T-helper 22 cell (primary cell): Measurements from ENCODE around the gene SARS2.
"Not testable (repeated sequence)": the region's sequence is repeated elsewhere in the genome, so short reads cannot be mapped to it uniquely, and the experiment has no call there.

ENCODE experiments used
- DNase-seq: peaks from one replicate; pipeline ENCODE4 v3.0.0-alpha.2; 2020; ENCODE audit warnings: low read depth

SARS2 gene

GRCh38 chr19:38929929-38930775, at the start of gene SARS2:
TSS of gene SARS2 (minus strand) at chr19:38930763. CDS start at chr19:38930736, 27 bp downstream.
- peak; percentile 83 for DNase-seq

GRCh38 chr19:38979812-38980211, 49.2 kb upstream of the SARS2 start:
- no peak for DNase-seq

GRCh38 chr19:38978326-38978689, 47.7 kb upstream of the SARS2 start:
- DNase-seq: no peak

- DNase-seq: no peak
These were observed 47.1 kb upstream of the SARS2 start for GRCh38 chr19:38977445-38978325.

- no peak for DNase-seq
These were observed 45.3 kb upstream of the SARS2 start for GRCh38 chr19:38975861-38976271.

- DNase-seq: no peak
These were observed 44.8 kb upstream of the SARS2 start, which contains the start of gene FBXO17 for GRCh38 chr19:38975214-38975860. TSS of gene FBXO17 (minus strand) at chr19:38975742. CDS start at chr19:38950319, 25,423 bp downstream.

- DNase-seq: no peak
These were observed 44.2 kb upstream of the SARS2 start for GRCh38 chr19:38974624-38975213.

- DNase-seq: no peak
These were observed 41.1 kb upstream of the SARS2 start for GRCh38 chr19:38971672-38972071.

- DNase-seq: no peak
These were observed 40.3 kb upstream of the SARS2 start for GRCh38 chr19:38970664-38971532.

- not testable (repeated sequence) for DNase-seq
These were observed 35.6 kb upstream of the SARS2 start for GRCh38 chr19:38966149-38966548.

- no peak for DNase-seq
These were observed 34.2 kb upstream of the SARS2 start for GRCh38 chr19:38964738-38965137.

GRCh38 chr19:38959618-38960017, 29.1 kb upstream of the SARS2 start:
- DNase-seq: no peak

GRCh38 chr19:38958301-38958700, 27.7 kb upstream of the SARS2 start:
- no peak for DNase-seq

- no peak for DNase-seq
These were observed 25.7 kb upstream of the SARS2 start for GRCh38 chr19:38956264-38956663.

- no peak for DNase-seq
These were observed 23.1 kb upstream of the SARS2 start for GRCh38 chr19:38953677-38954076.

GRCh38 chr19:38952395-38953165, 22.0 kb upstream of the SARS2 start:
- DNase-seq: no peak

GRCh38 chr19:38951187-38951586, 20.6 kb upstream of the SARS2 start:
- DNase-seq: no peak

- peak; percentile 70 for DNase-seq
These were observed 19.2 kb upstream of the SARS2 start for GRCh38 chr19:38949580-38950367.
